Fibroblast of skin of right biceps (primary cell): ENCODE measurements around the gene TMC1.
A peak's percentile ranks its signal among the peaks of the same experiment; 100 is the strongest.
"Not testable (repeated sequence)": the region's sequence is repeated elsewhere in the genome, so short reads cannot be mapped to it uniquely, and the experiment has no call there.

ENCODE experiments used
- DNase-seq: peaks from one replicate; pipeline ENCODE4 v3.0.0-alpha.2; 2013

The TMC1 gene

DNA sequence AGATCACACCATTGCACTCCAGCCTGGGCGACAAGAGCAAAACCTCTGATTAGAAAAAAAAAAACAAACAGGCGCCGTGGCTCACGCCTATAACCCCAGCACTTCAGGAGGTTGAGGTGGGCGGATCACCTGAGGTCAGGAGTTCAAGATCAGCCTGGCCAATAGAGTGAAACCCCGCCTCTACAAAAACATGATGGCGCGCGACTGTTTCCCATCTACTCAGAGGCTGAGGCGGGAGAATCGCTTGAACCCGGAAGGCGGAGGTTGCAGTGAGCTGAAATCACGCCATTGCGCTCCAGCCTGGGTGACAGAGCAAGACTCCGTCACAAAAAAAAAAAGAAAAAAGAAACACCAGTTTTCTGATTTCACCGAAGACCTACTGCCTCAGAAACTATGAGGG lies at the start of gene TMC1:
Gene TMC1 (plus strand): TSS at position 193 of the 400 bp plus-strand sequence. CDS start 127,041 bp downstream, outside the sequence.
- not testable (repeated sequence) for DNase-seq

DNA sequence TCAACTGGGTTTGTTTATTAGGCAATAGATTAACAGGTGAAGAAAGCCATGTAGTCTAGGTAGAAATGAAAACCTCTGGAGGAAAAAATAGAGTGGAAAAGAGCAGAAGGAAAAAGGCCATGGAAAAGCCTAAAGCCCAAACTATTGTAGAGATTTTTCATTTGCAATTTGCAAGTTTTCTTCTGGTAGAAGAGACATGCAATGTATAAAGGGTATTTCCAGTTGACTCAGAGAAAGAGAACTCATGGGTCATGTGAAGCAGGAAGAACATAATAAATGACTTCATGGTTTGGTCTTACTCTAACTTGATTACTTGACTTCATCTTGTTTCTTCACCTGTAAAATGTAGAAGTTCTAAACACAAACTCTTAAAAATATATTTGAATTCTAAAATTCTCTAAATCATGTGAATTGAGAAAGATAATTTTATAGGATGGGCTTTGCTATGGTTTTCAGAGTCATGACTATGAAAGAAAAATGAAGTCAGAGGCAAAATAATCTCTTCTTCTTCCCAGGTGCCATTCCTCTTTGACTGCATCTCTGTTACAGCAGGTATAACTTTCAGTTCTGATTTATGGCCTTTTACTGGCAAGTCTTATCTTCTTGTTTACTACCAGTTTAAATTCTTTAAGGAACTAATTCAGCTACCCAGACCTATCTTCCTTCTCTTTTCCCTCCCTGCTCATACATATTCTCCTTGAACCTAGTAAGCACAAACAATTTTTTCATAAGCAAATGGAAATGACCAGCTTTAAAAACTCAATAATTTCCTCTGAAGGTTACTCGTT lies 47.7 kb upstream of the TMC1 start:
- peak; percentile 44 for DNase-seq

DNA sequence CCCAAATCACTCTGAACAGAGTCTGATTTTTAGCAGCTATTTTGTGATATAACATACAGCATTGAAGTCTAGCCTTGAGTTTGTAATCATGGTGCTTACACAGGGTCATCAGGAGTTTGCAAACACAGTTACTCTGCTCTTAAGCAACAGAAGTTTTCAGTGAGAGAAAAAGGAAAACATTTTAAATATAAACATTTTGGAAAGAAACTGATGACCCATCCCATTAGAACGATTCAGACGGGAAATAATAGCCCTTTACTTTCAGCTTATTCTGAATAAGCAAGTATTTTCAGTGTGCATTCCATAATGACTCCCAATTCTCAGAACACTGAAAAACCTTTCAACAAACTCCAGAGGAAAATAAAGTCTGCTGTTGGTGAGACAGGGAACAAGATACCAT lies 46.7 kb upstream of the TMC1 start:
- DNase-seq: peak; percentile 7

DNA sequence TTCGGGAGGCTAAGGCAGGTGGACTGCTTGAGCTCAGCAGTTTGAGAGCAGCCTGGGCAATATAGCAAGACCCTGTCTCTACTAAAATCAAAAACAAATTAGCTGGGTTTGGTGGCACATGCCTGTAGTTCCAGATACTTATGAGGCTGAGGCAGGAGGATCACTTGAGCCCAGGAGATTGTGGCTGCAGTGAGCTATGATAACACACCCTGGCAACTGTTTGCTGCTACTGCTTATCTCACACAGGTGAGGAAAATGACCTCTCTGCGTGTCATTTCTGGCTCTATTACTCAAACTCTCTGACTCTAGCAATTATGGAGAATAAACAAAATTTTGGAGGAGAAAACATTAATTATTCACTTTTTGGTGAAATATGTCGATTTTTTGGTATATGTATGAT lies 45.3 kb upstream of the TMC1 start:
- no peak for DNase-seq

DNA sequence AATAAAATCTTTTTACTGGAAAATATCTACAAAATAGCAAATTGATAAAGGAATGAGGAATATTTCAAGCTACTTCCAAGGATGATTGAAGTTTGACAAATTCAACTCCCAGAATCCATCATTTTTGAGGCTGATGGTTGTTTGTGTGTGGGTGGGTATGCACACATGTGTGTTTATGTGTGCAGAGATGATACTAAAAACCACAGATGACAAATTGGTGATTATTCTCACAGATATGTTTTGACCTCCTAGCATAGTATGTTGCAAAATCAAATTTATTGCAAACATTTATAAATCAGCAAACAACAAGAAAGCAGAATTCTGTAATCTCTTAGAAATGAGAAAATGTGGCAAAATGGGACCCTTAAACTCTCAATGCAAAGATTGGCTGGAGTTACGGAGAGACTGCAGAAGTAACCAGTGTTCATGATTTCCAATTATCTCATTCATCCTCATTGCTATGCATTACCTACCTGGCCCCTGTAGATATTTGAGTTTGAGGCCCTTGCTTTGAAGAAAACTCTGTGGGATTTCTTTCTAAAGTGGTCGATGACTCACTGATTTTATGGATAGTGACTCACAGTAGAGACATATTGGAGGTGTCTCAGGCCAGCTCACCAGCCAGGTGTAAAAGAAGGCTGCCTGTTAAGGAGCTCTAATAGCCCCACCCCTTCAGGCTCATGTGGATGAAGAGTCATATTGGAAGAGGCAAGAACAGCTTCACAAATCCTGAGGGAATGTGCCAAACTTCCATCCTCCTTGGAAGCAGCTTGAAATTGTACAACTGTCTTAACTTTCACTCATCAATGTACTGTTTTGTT lies 44.6 kb upstream of the TMC1 start:
- peak; percentile 71 for DNase-seq

DNA sequence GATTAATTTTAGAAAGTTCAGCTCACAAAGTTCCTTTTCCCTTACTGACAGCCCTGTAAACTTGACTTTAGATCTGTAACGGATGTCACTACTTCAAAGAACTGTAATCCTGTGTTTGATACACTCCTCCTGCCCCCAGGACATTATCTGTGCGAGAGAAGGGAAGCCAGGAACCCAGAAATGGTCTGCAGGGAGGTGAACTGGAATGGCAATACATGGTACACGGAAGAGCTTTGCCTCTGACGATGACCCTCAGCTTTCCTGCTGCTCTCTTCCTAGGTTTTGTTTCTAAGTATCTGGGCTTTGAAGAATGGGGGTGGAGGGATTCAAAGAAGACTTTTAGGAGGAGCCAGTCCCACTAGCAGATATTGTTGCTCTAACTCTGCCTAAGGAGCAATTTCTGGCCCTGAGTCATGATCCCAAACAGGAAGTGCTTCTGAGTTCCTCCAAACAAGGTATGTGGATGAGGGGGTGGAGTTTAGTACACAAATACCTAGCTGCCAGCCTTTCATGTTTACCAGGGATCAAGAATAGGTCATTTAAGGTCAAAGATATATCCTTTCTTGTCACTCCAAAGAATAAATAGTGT lies 43.4 kb upstream of the TMC1 start:
- DNase-seq: peak; percentile 86

DNA sequence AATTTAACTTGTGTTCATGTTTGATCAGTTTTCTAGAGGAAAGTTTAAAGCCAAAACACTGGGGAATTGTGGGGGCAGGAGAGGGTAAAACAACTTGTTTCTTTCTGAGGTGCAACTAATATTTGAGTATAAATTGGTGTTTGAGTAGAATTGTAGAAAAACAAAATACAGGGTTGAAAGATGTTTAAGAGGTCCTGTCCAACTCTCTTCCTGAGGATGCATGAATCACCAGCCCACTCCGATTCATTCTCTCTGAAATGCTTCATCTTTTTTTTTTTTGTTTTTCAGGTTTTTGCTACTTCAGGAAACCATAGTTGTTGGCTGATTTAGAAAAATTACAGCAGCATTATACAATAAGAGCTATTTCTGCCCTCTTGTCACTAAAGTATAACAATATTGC lies 42.4 kb upstream of the TMC1 start:
- peak; percentile 63 for DNase-seq

DNA sequence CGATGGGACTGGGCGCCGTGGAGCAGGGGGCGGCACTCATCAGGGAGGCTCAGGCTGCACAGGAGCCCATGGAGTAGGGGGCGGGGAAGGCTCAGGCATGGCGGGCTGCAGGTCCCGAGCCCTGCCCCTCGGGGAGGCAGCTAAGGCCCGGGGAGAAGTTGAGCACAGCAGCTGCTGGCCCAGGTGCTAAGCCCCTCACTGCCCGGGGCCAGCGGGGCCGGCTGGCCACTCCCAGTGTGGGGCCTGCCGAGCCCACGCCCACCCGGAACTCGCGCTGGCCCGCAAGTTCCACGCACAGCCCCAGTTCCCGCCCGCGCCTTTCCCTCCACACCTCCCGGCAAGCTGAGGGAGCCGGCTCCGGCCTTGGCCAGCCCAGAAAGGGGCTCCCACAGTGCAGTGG lies 41.1 kb upstream of the TMC1 start:
- DNase-seq: not testable (repeated sequence)

DNA sequence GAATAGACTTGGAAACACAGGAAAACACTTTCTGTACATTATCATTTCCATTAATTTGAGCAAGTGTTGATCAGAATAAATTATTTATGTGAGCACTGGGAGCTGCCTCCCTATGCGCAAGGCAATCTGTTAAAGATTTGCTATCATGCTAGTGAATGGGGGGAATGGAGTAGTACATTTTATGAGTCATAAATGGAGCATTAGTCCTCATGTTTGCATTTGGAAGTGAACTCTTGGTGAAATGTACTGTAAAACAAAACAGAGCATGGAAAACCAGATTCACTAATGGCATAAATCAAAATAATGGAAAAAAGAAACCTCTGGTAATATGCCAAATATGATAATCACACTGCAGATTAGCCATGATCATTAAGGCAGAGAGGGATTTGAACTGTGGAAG lies 40.5 kb upstream of the TMC1 start:
- DNase-seq: peak; percentile 80

DNA sequence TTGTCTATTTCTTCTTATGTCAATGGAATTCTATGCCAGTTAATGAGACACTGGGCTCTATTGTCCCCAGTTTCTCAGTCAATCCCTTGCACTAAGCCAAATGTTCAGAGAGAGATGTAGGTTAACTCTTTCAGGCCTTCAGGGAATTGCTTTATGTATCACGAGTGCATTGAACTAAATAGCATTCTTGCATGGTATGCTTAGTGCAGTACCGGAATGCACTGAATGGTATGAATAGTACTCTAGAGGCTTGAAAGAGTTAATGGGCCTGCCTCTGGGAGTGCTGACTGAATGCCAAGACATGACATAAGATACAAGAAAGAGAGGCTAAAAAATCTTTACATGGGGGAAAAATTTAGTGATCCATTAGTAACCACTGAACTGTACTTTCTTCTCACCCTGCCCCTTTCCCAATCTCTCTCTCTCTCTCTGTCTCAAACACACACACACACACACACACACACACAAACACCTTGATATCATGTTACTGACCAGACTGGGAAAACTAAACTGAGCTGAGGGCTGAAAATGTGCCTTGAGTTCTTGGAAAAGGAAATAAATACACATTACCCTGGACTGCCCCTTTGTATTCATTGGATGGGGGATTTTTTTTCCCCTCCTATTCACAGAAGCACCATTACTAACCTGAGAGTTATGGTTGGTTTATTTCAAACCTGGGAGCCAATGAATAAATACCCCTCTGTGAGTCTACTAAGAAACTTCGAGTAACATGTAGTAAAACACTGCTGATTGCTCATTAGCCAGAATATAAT lies 35.4 kb upstream of the TMC1 start:
- DNase-seq: peak; percentile 87

DNA sequence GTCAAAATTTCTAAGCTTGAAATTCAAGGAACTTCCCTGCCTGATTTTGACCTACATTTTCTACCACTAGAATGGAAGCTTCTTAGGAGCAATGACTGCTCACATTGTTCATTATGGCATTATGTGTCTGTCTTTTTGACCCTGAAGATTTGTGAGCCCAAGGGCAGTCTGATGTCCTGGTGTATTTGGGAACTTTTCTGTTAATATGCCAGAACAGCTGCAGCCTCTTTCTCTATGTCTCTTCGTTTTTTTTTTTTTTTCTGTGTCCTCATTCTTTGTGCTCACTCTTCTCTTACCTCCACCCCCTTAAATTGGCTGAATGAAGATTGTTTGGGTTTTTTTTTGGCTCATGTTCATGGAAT lies 34.8 kb upstream of the TMC1 start:
- no peak for DNase-seq

DNA sequence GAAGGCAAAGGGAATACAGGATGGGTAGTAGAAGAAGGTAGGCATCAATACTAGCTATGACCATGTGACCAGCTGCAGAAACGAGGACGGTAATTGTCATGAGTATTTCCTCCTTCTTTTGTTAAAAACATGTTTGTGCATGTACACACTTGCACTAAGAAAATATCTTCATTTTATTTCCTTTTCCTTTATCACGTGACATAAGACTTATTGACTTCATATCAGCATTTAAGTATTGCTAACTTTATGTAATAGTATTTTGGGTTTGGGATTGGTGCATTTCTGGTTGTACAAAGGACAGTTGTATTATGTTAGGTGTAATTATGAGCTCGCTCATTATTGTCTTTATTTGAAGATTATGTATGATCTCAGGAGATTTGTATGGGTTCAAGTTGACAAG lies 33.7 kb upstream of the TMC1 start:
- DNase-seq: not testable (repeated sequence)

DNA sequence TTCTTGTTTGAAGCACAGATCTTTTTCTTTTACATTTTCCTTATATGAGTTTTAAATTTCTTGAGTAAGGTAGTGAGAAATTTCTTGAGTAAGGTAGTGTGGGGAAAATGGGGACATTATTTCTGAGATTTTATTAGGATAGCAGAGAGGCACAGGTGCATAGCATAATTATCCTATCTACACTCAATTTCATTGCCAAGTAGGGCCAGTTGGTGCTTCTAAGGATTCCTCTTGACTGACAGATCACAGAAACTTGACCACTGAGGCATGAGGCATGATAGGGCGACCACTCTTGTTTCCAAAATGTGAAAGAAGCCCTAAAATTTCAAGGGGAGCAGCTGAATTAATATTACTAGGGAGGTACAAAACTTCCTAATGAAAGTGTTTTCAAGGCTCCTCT lies 31.4 kb upstream of the TMC1 start:
- no peak for DNase-seq

DNA sequence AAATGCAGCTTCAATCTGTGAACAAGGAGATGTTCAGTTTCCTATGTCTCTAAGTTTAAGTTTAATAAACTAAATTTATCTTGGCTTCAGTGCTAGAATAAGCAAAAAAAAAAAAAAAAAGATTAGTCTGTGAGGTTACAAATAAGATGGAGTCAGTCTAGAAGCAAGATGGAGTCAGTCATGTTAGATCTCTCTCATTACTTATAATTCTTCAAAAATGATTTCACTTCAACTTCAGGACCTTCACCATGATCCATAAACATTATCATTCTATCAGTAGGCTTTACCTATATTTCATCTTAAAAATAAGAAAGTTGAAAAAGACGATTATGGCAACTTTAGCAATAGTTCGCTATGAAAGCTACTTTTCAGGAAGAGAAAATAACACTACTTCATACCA lies 30.2 kb upstream of the TMC1 start:
- DNase-seq: no peak

DNA sequence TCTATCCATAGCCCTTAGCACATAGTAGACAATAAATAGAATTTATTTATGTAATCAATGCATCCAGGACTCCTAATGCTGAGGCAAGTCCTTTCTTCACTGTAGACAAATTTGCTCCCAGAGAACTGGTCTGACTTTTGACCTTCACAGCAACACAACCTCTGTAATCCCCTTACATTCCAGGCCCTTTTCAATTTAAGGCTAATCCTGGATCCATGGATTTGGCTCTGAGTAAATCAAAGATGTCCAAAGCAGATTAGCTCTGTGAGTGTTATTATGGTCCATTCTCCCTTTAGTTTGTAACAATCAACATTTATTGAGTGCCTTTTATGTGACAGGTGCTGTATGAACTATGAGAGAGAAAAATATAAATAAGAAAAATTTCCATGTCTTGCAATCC lies 27.4 kb upstream of the TMC1 start:
- no peak for DNase-seq

DNA sequence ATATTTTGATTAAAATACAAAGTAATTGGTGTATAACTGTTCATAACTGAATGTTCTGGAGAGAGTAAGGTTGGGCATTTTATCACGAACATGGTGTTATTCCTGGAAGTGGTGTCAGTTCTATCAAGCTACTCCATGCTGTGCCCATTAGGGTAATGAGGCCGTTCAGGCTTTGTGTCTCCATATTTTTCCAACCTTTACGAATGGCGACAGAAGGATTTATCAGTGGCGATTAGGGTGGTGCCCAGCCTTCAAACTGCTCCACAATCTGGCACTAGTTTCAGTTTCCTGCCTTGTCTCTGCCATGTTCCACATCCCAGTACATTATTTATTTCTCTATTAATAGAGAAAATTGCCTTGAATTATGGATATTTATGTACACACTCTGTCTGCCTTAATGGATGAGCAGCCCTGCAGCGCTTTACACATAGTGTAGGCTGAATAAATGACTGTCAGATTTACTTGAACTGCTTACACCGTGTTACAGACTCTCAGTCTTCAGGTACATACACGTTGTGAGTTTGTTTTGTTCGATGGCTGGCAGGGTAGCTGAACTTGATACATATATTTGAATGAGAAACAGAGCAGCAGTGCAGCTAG lies 23.9 kb upstream of the TMC1 start:
- DNase-seq: no peak

DNA sequence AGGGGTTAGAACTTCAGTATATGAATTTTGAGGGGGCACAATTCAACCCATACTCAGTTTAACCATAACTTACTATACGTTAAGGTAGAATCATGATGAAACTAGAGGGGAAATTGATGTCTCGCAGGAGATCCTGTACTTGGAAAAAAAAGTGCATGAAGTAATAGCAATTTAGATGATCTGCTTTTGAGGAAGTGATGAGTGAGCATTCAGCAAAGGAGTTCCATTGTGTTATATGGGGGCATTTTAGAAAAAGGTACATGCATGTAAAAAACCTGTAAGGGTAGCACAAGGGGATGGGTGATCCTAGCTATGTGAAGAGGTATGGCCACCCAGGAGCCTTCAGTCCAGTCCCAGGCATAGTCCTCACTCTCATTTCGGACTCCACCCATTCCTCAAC lies 14.8 kb upstream of the TMC1 start:
- no peak for DNase-seq

DNA sequence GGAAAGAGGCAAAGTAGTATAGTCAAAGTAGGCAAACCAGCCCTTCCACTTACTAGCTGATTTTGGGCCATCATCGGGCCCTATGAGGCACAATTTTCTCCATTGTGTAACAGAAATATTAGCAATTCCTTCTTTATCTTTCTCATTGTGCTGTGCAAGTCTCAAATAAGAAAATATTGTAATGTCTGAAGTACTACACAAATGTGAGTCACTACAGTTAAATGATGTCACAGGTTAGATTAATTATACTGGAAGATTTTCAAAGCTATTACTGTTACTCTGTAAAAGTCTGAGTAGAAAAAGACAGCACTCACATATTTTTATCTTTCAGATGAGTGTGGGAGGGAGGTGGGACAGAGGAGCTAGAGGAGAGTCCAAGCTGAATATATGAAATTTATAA lies 12.4 kb upstream of the TMC1 start:
- peak; percentile 68 for DNase-seq

DNA sequence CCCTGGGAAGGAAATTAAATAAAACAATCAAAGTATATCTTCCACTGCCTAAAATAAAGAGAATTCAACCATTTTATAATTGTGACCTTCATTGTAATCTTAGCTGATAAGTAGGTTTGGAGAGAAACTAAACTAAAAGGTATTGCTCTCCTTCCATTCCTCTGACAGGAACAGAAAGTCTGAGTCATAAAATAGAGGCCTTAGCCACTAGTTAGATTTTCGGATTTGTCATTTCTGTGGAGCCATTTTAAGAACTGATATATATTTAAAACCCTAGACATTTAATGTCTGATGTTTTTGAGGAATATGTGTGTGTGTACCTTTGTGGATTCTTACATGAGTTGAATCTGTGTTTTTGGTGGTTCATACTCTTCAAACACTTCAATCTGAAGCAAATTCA lies 11.8 kb upstream of the TMC1 start:
- peak; percentile 46 for DNase-seq

DNA sequence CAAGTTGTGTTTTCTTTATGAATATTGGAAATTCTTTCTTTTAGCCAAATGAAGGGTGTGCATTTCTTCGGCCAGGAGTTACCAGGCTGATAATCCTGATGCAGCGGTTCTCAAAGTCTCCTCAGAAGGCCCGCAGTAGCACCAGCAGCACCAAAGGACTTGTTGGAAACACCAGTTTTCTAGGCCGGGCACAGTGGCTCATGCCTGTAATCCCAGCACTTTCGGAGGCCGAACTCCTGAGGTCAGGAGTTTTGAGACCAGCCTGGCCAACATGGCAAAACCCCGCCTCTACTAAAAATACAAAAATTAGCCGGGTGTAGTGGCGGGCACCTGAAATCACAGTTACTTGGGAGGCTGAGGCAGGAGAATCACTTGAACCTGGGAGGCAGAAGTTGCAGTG lies 397 bp upstream of the TMC1 start:
- DNase-seq: not testable (repeated sequence)

DNA sequence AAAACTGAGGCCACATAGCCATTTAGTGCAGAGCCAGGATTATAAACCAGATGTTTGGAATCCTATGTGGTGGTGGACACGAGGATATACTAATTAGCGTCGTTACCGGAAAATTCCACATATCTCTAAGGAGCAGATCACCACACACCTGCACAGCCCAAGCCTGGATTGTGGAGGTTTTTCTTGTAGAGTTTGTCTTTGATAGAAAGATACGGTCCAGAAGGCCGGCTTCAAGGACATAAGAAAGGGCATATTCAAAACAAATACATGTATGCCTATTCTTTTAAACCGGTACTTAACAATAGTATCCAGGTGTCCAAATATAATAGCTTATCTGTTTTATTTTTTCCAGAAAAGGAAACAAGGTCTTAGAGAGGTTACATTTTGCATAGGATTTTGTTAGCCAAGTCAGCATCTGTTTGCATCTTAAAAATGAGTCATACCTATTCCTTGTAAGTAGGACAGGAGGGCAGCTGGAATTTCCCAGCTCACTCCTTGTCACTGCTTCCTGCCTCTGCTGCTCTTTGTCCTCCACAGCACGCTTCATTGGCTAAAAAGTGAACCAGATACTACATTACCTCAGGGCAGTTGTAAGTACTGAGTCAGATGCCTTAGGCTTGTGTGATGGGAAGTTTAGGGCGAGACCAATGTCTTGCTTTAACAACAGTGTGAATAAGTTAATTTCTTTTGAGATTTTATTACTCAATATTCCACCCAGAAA lies 3.6 kb downstream of the TMC1 start:
- DNase-seq: peak; percentile 97
